Neural progenitor cell (in vitro differentiated cells): ENCODE results near the gene PRKCH. TPM values are rescaled to one million over a fixed set of nuclear protein-coding genes. Genes with fewer than 3 reads are reported as not detected.

Experiments
- DNase-seq: peaks from one replicate; pipeline ENCODE4 v3.0.0-alpha.2; 2016; ENCODE audit warnings: low spot score
- H2AFZ ChIP-seq: fragments of 200-600 bp; sonication (generic); replicated peaks from 2 replicates; pipeline ENCODE4 v1.6.1; 2016; ENCODE audit warnings: antibody characterized with exemption
- H3F3A ChIP-seq: fragments of 200-600 bp; sonication (generic); 2 replicates; pipeline ENCODE4 v1.6.1; 2016; ENCODE audit warnings: antibody characterized with exemption, low read depth
- H3K27ac ChIP-seq: fragments of 200-600 bp; sonication (generic); 2 replicates; pipeline ENCODE4 v1.5.1; 2016; ENCODE audit warnings: mild to moderate bottlenecking
- H3K27me3 ChIP-seq: fragments of 200-600 bp; sonication (generic); 2 replicates; pipeline ENCODE4 v1.6.1; 2016; ENCODE audit warnings: mild to moderate bottlenecking, moderate library complexity
- H3K36me3 ChIP-seq: fragments of 200-600 bp; sonication (generic); 2 replicates; pipeline ENCODE4 v1.5.1; 2016
- H3K4me1 ChIP-seq: fragments of 200-600 bp; sonication (generic); 2 replicates; pipeline ENCODE4 v1.6.1; 2016; ENCODE audit warnings: mixed run types
- H3K4me2 ChIP-seq: fragments of 200-600 bp; sonication (generic); 2 replicates; pipeline ENCODE4 v1.6.1; 2016
- H3K4me3 ChIP-seq: fragments of 200-600 bp; sonication (generic); 2 replicates; pipeline ENCODE4 v1.5.1; 2016
- H3K79me2 ChIP-seq: fragments of 200-600 bp; sonication (generic); 2 replicates; pipeline ENCODE4 v1.6.1; 2016; ENCODE audit warnings: low read depth
- H3K9ac ChIP-seq: fragments of 200-600 bp; sonication (generic); 2 replicates; pipeline ENCODE4 v1.6.1; 2016
- H3K9me3 ChIP-seq: fragments of 200-600 bp; sonication (generic); 2 replicates; pipeline ENCODE4 v1.5.1; 2016; ENCODE audit warnings: low read depth
- H4K20me1 ChIP-seq: fragments of 200-600 bp; sonication (generic); 2 replicates; pipeline ENCODE4 v1.6.1; 2016; ENCODE audit warnings: low read depth
- H3K27ac Mint-ChIP-seq: 3 replicates; pipeline ENCODE4 v1.8.0; 2021; ENCODE audit warnings: mixed read lengths
- H3K27me3 Mint-ChIP-seq: 2 replicates; pipeline ENCODE4 v1.8.0; 2022; ENCODE audit warnings: low read depth, mild to moderate bottlenecking, inconsistent platforms, moderate library complexity, mixed read lengths; ENCODE audit not compliant: insufficient read depth
- H3K36me3 Mint-ChIP-seq: 3 replicates; pipeline ENCODE4 v1.8.0; 2021; ENCODE audit warnings: mixed read lengths
- H3K4me1 Mint-ChIP-seq: 3 replicates; pipeline ENCODE4 v1.8.0; 2021; ENCODE audit warnings: mixed read lengths
- H3K4me3 Mint-ChIP-seq: 3 replicates; pipeline ENCODE4 v1.8.0; 2021; ENCODE audit warnings: mild to moderate bottlenecking, moderate library complexity, mixed read lengths
- H3K9me3 Mint-ChIP-seq: 3 replicates; pipeline ENCODE4 v1.8.0; 2020; ENCODE audit warnings: mixed read lengths
- EZH2 ChIP-seq: fragments of 200-600 bp; sonication (generic); IDR thresholded peaks from 2 replicates; pipeline ENCODE4 v1.6.1; 2017; ENCODE audit warnings: antibody characterized with exemption, mild to moderate bottlenecking, moderate library complexity
- EZH2phosphoT487 ChIP-seq: fragments of 200-600 bp; sonication (generic); IDR thresholded peaks from 2 replicates; pipeline ENCODE4 v1.6.1; 2017; ENCODE audit warnings: antibody characterized with exemption
- total RNA-seq: library from RNA; depleted of rRNA; stranded (reverse); fragments of >200 nt; gene quantifications from 2 replicates; pipeline ENCODE4 v1.2.3, GENCODE V29; 2015; ENCODE audit warnings: low replicate concordance
- TF ChIP-seq, protein P1 (sequence below): fragments of 200-600 bp; sonication (generic); IDR thresholded peaks from 2 replicates; pipeline ENCODE4 v1.5.1; 2017; ENCODE audit warnings: antibody characterized with exemption, mild to moderate bottlenecking

The PRKCH gene
- total RNA-seq, 1 donor from 2014 or later = 1.3 TPM

DNA sequence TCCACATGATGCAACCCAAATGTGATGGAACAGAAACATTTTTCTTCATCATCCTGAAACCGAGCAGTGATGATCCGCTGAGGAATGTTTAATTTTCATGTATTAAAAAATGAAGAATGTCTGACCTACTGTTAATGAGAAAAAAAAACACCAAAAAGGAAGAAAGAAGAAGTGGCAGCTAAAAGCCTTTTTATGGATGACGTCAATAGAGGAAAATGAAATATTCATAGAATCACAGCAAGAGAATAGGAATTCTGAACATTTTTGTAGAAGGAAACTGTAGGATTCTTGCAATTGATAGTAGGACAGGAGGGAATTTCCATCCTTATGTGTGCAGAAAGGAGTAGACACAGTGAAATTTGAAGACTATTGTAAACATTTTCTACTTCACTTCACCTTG, 112.9 kb downstream of the PRKCH start:
- Histone ChIP-seq H3K79me2 (no peaks in the 10 kb centered on the region), H3K27ac (no peak overlapping the region), H3K4me3 (no peak overlapping the region), H3K4me2 (no peak overlapping the region), H2AFZ (no peak overlapping the region), H3K9ac (no peak overlapping the region), H4K20me1 (no peaks in the 10 kb centered on the region), H3K36me3 (no peaks in the 10 kb centered on the region), H3K9me3 (no peaks in the 10 kb centered on the region), H3F3A (no peaks in the 10 kb centered on the region), H3K27me3 (no peaks in the 10 kb centered on the region), H3K4me1 (peaks cover 12% of the 10 kb centered on the region)
- Mint-ChIP-seq H3K4me3 (no peak overlapping the region), H3K27ac (no peak overlapping the region), H3K9me3 (no peaks in the 10 kb centered on the region), H3K36me3 (no peaks in the 10 kb centered on the region), H3K4me1 (peaks cover 5% of the 10 kb centered on the region), H3K27me3 (peaks cover 2% of the 10 kb centered on the region)
- no peak for DNase-seq
- no peak for TF ChIP-seq EZH2
- TF ChIP-seq EZH2phosphoT487 = no peak

DNA sequence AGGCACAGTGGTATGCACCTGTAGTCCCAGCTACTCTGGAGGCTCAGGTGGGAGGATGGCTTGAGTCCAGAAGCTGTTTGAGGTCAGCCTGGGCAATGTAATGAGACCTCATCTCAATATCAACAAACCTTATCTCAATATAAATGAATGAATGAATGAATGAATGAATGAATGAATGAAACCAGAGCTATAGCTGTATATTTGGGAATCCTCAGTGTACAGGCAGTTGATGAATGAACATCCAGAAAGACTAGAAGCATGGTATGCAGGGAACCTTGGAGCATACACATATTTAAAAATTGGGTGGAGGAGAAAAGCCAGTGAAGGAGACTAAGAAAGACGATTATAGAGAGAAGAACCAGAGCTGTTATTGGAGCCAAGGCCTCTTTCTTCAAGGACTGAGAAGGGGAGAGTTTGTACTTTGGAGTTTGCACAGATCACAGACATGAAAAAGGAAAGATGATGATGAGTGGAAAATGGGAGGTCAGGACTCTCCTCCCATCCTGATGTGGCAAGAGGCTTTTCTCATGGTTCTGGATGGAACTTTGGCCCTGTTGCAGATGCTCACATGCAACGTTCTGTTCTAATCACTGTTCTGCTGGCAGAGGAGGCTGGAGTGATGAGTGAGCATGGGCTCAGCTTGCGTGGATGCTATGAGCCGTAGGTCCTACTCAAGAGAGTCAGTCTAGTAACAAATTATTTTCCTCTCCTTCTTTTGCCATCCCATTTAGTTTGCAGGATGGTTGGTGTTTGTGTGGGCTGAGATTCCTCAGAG, 114.4 kb downstream of the PRKCH start:
- Histone ChIP-seq H3K9ac (no peak overlapping the region), H3K36me3 (no peaks in the 10 kb centered on the region), H3K27me3 (no peaks in the 10 kb centered on the region), H3K4me3 (no peak overlapping the region), H4K20me1 (no peaks in the 10 kb centered on the region), H2AFZ (no peak overlapping the region), H3K4me1 (peaks cover 14% of the 10 kb centered on the region), H3K4me2 (no peak overlapping the region), H3K9me3 (no peaks in the 10 kb centered on the region), H3F3A (no peaks in the 10 kb centered on the region), H3K79me2 (no peaks in the 10 kb centered on the region), H3K27ac (no peak overlapping the region)
- TF ChIP-seq EZH2 (no peak), EZH2phosphoT487 (no peak)
- TF ChIP-seq, protein P1, sequence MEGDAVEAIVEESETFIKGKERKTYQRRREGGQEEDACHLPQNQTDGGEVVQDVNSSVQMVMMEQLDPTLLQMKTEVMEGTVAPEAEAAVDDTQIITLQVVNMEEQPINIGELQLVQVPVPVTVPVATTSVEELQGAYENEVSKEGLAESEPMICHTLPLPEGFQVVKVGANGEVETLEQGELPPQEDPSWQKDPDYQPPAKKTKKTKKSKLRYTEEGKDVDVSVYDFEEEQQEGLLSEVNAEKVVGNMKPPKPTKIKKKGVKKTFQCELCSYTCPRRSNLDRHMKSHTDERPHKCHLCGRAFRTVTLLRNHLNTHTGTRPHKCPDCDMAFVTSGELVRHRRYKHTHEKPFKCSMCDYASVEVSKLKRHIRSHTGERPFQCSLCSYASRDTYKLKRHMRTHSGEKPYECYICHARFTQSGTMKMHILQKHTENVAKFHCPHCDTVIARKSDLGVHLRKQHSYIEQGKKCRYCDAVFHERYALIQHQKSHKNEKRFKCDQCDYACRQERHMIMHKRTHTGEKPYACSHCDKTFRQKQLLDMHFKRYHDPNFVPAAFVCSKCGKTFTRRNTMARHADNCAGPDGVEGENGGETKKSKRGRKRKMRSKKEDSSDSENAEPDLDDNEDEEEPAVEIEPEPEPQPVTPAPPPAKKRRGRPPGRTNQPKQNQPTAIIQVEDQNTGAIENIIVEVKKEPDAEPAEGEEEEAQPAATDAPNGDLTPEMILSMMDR = no peak
- no peaks in the 10 kb centered on the region for H3K36me3 Mint-ChIP-seq
- no peak overlapping the region for H3K4me3 Mint-ChIP-seq
- H3K9me3 Mint-ChIP-seq = no peaks in the 10 kb centered on the region
- H3K27me3 Mint-ChIP-seq = peaks cover 2% of the 10 kb centered on the region
- no peak overlapping the region for H3K27ac Mint-ChIP-seq
- peaks cover 5% of the 10 kb centered on the region for H3K4me1 Mint-ChIP-seq
- no peak for DNase-seq

DNA sequence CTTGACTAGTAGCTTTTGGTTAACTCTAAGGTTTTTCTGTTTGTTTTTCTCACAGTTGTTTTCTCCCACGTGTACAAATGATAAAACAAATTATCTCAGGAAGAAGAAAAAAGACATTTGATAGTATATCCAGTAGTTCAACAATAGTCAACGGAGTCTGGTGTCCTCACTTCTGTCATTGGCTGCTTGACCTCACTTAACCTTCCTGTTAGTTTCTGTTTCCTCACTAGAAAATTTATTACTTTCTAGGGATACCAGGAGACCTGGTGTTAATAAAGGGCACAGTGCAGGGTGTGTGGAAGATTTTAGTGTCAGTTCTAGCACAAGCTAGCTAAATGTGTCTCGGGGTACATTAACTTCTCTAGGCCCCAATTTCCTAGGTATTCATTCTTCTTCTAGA, 116.0 kb downstream of the PRKCH start:
- Histone ChIP-seq H3K4me2 (no peak overlapping the region), H3K9ac (no peak overlapping the region), H3K27ac (no peak overlapping the region), H3K4me3 (no peak overlapping the region), H4K20me1 (no peaks in the 10 kb centered on the region), H3K36me3 (no peaks in the 10 kb centered on the region), H2AFZ (no peak overlapping the region), H3K79me2 (no peaks in the 10 kb centered on the region), H3K4me1 (peaks cover 14% of the 10 kb centered on the region), H3F3A (no peaks in the 10 kb centered on the region), H3K9me3 (no peaks in the 10 kb centered on the region), H3K27me3 (no peaks in the 10 kb centered on the region)
- Mint-ChIP-seq H3K27ac (no peak overlapping the region), H3K4me3 (no peak overlapping the region), H3K4me1 (peaks cover 5% of the 10 kb centered on the region), H3K36me3 (no peaks in the 10 kb centered on the region), H3K9me3 (no peaks in the 10 kb centered on the region), H3K27me3 (peaks cover 2% of the 10 kb centered on the region)
- no peak for DNase-seq
- TF ChIP-seq, protein P1 = no peak
- no peak for TF ChIP-seq EZH2
- TF ChIP-seq EZH2phosphoT487 = no peak

DNA sequence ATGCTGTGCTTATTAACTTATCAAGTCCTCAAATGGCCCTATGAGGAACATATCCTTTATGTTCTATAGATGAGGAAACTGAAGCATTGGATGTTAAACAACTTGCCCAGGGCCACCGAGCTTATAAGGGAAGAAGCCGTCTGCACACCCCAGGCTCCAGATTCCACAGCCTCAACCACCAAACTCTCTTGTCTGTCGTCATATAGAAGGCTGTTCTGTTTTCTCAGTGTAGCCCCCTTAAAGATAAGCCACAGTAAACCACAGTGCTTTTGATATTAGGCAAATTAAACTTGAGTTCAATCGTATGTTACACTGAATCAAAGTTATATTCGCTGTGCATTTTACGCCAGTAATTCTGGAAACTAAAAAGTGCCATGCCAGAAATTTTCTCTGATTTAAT, 116.7 kb downstream of the PRKCH start:
- no peaks in the 10 kb centered on the region for H3K79me2 ChIP-seq
- H3F3A ChIP-seq = no peaks in the 10 kb centered on the region
- no peaks in the 10 kb centered on the region for H4K20me1 ChIP-seq
- Mint-ChIP-seq H3K27me3 (peaks cover 2% of the 10 kb centered on the region), H3K27ac (no peak overlapping the region), H3K4me1 (peaks cover 5% of the 10 kb centered on the region), H3K9me3 (no peaks in the 10 kb centered on the region), H3K36me3 (no peaks in the 10 kb centered on the region), H3K4me3 (no peak overlapping the region)
- no peak overlapping the region for H3K27ac ChIP-seq
- H3K9ac ChIP-seq = no peak overlapping the region
- H3K27me3 ChIP-seq = no peaks in the 10 kb centered on the region
- no peak overlapping the region for H3K4me2 ChIP-seq
- peak overlapping the region; percentile 17 for H2AFZ ChIP-seq
- TF ChIP-seq EZH2phosphoT487 = no peak
- TF ChIP-seq, protein P1 = no peak
- no peak overlapping the region for H3K4me3 ChIP-seq
- no peak for DNase-seq
- H3K36me3 ChIP-seq = no peaks in the 10 kb centered on the region
- H3K4me1 ChIP-seq = peaks cover 14% of the 10 kb centered on the region
- H3K9me3 ChIP-seq = no peaks in the 10 kb centered on the region
